CD4-positive, alpha-beta memory T cell (primary cell): ENCODE data around the gene HECA. TPM values are rescaled to one million over a fixed set of nuclear protein-coding genes. Genes with fewer than 3 reads are reported as not detected.
"Not testable (repeated sequence)": the region's sequence is repeated elsewhere in the genome, so short reads cannot be mapped to it uniquely, and the experiment has no call there.

Source experiments
- CTCF ChIA-PET: fragments of 350-600 bp; sonication (Branson Sonifier 250); formaldehyde crosslinking; loops from one replicate; lab custom pipeline; 2021; ENCODE audit warnings: inconsistent platforms; ENCODE audit not compliant: partially characterized antibody; lab: Charles Lee
- POLR2A ChIA-PET: fragments of 350-600 bp; sonication (Branson Sonifier 250); formaldehyde crosslinking; loops from one replicate; lab custom pipeline; 2021; ENCODE audit not compliant: partially characterized antibody; lab: Charles Lee
- DNase-seq, 5 donors: peaks; one replicate each; pipeline versions ENCODE4 v3.0.0 to v3.0.0-alpha.2; 2020 to 2022; ENCODE audit warnings: mixed read lengths in 1 of 5
- H3K27ac ChIP-seq: one replicate; pipeline ENCODE4 v1.7.0; 2013; ENCODE audit warnings: low read depth, low read length
- H3K27me3 ChIP-seq: 2 replicates; pipeline ENCODE4 v1.7.0; 2013; ENCODE audit warnings: mild to moderate bottlenecking, low read length, moderate library complexity; ENCODE audit not compliant: insufficient read depth
- H3K36me3 ChIP-seq: 2 replicates; pipeline ENCODE4 v1.7.0; 2013; ENCODE audit warnings: mild to moderate bottlenecking, low read length, moderate library complexity; ENCODE audit not compliant: insufficient read depth
- H3K4me1 ChIP-seq: 2 replicates; pipeline ENCODE4 v1.7.0; 2013; ENCODE audit warnings: mild to moderate bottlenecking, low read length, moderate library complexity; ENCODE audit not compliant: insufficient read depth
- H3K4me3 ChIP-seq, 2 donors: one replicate each; pipeline ENCODE4 v1.7.0; 2013; ENCODE audit warnings: low read length in 2 of 2, mild to moderate bottlenecking in 1 of 2
- H3K9me3 ChIP-seq, 2 donors: one replicate each; pipeline ENCODE4 v1.7.0; 2013; ENCODE audit warnings: low read length in 2 of 2, control low read depth in 1 of 2; ENCODE audit not compliant: control insufficient read depth in 1 of 2
- H3K27ac Mint-ChIP-seq, 7 donors: one replicate each; pipeline ENCODE4 v1.8.0; 2020 to 2021; ENCODE audit warnings: mixed read lengths in 7 of 7, mild to moderate bottlenecking in 6 of 7, inconsistent platforms in 3 of 7, moderate library complexity in 3 of 7
- H3K27me3 Mint-ChIP-seq, 2 donors: one replicate each; pipeline ENCODE4 v1.8.0; 2020 to 2021; ENCODE audit warnings: mixed read lengths in 2 of 2
- H3K36me3 Mint-ChIP-seq, 2 donors: one replicate each; pipeline ENCODE4 v1.8.0; 2020 to 2021; ENCODE audit warnings: mixed read lengths in 2 of 2, inconsistent platforms in 1 of 2, mild to moderate bottlenecking in 1 of 2
- H3K4me1 Mint-ChIP-seq, 4 donors: one replicate each; pipeline ENCODE4 v1.8.0; 2020 to 2021; ENCODE audit warnings: mixed read lengths in 4 of 4, mild to moderate bottlenecking in 1 of 4
- H3K4me3 Mint-ChIP-seq, 8 donors: one replicate each; pipeline ENCODE4 v1.8.0; 2020 to 2021; ENCODE audit warnings: mixed read lengths in 8 of 8, mild to moderate bottlenecking in 7 of 8, moderate library complexity in 6 of 8, inconsistent platforms in 3 of 8
- H3K9me3 Mint-ChIP-seq, 8 donors: one replicate each; pipeline ENCODE4 v1.8.0; 2020 to 2021; ENCODE audit warnings: mixed read lengths in 8 of 8, mild to moderate bottlenecking in 5 of 8, inconsistent platforms in 3 of 8, moderate library complexity in 1 of 8
- intact Hi-C: fragments of 100-400 bp; cut with micrococcal nuclease; formaldehyde crosslinking; loops from one replicate; pipeline ENCODE4 v1.15.1; 2023
- polyA plus RNA-seq, 2 donors: library from polyadenylated mRNA; unstranded; fragments of 300-500 nt; fragmentation: Illumina TruSeq; gene quantifications; one replicate each; pipeline ENCODE4 v1.2.3, GENCODE V29; 2021
- total RNA-seq, 2 experiments: library from RNA; stranded (reverse); gene quantifications; one replicate each; pipeline ENCODE4 v1.2.3, GENCODE V29; 2021

HECA gene
- total and polyA plus RNA-seq, 4 experiments from 2014 or later: 5.4 to 161 (median 83.2) TPM

- peaks cover 2 to 16% of the 10 kb centered on the region in 2 donors for H3K36me3 Mint-ChIP-seq
- ChIA-PET CTCF (interaction anchor here (1.3 to 1.6 kb wide), 2 partner anchors 10 to 20 kb away, joined by 3 to 5 read pairs; no protein-coding TSS in a partner anchor), POLR2A (interaction anchor here (0.8 kb wide), 1 partner anchor 85 kb away, joined by 3 read pairs; no protein-coding TSS in a partner anchor)
- Histone ChIP-seq H3K27me3 (no peaks in the 10 kb centered on the region), H3K4me3 (no peak overlapping the region), H3K36me3 (no peaks in the 10 kb centered on the region), H3K9me3 (no peaks in the 10 kb centered on the region), H3K4me1 (no peaks in the 10 kb centered on the region), H3K27ac (no peak overlapping the region)
- H3K27ac Mint-ChIP-seq: no peak overlapping the region
- intact Hi-C loops: no loop called here
- H3K27me3 Mint-ChIP-seq: peaks cover 0 to 2% of the 10 kb centered on the region in 2 donors
- peaks cover 0 to 4% (median under 1%) of the 10 kb centered on the region in 4 donors for H3K4me1 Mint-ChIP-seq
- DNase-seq: no peak
- no peak overlapping the region for H3K4me3 Mint-ChIP-seq
- H3K9me3 Mint-ChIP-seq: peaks cover 0 to 6% (median 3%) of the 10 kb centered on the region in 8 donors
Measured at GRCh38 chr6:139198529-139199288, 63.8 kb downstream of the HECA start.

- Histone ChIP-seq H3K9me3 (peaks cover 0 to 5% of the 10 kb centered on the region in 2 donors), H3K4me3 (no peak overlapping the region), H3K4me1 (no peaks in the 10 kb centered on the region), H3K36me3 (no peaks in the 10 kb centered on the region), H3K27me3 (no peaks in the 10 kb centered on the region), H3K27ac (no peak overlapping the region)
- Mint-ChIP-seq H3K4me3 (no peak overlapping the region), H3K36me3 (peaks cover 5 to 21% of the 10 kb centered on the region in 2 donors), H3K27ac (no peak overlapping the region), H3K9me3 (peaks cover 0 to 19% (median 17%) of the 10 kb centered on the region in 8 donors), H3K27me3 (peaks cover 0 to 2% of the 10 kb centered on the region in 2 donors), H3K4me1 (peaks cover 0 to 1% (median 0%) of the 10 kb centered on the region in 4 donors)
- intact Hi-C loops: no loop called here
- POLR2A ChIA-PET: interaction anchor here (0.9 kb wide), 1 partner anchor 26 kb away, joined by 3 read pairs; no protein-coding TSS in a partner anchor
- DNase-seq: no peak
- CTCF ChIA-PET: interaction anchor here (2.3 kb wide), 1 partner anchor 18 kb away, joined by 10 read pairs; no protein-coding TSS in a partner anchor
Measured at GRCh38 chr6:139201378-139201777, 66.5 kb downstream of the HECA start.

DNA sequence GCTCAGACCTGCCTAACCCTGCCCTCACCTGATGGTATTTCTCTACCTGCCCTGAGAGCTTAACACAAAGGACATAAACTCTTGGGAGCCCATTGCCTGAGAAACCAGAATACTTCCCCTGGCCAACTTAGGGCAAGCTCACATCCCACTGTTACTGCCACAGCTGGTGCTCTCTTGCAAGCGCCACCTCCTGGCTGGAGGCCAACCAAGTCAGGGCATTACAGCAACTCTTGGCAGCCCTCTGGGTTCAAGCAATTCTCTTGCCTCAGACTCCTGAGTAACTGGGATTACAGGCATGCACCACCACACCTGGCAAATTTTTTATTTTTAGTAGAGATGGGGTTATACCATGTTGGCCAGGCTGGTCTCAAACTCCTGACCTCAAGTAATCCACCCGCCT is 70.1 kb downstream of the HECA start:
- Mint-ChIP-seq H3K27me3 (peaks cover 0 to 2% of the 10 kb centered on the region in 2 donors), H3K4me1 (peaks cover 0 to 18% (median 9%) of the 10 kb centered on the region in 4 donors), H3K36me3 (peaks cover 33 to 34% of the 10 kb centered on the region in 2 donors), H3K4me3 (no peak overlapping the region), H3K9me3 (peaks cover 4 to 51% (median 47%) of the 10 kb centered on the region in 8 donors), H3K27ac (no peak overlapping the region)
- intact Hi-C loops: no loop called here
- Histone ChIP-seq H3K9me3 (peaks cover 0 to 5% of the 10 kb centered on the region in 2 donors), H3K4me1 (peaks cover 2% of the 10 kb centered on the region), H3K27me3 (no peaks in the 10 kb centered on the region), H3K36me3 (no peaks in the 10 kb centered on the region), H3K4me3 (no peak overlapping the region), H3K27ac (no peak overlapping the region)
- ChIA-PET CTCF (interaction anchor here (0.9 to 3.3 kb wide), 5 partner anchors 14 to 170 kb away, joined by 3 to 19 read pairs (median 4); partner anchors contain the start of gene CITED2), POLR2A (interaction anchor here (0.8 to 1.0 kb wide), 2 partner anchors 92 to 169 kb away, joined by 3 read pairs; no protein-coding TSS in a partner anchor)
- DNase-seq: no peak

- DNase-seq: no peak
- no peaks in the 10 kb centered on the region for H3K36me3 ChIP-seq
- no peaks in the 10 kb centered on the region for H3K27me3 ChIP-seq
- peaks cover 0 to 5% of the 10 kb centered on the region in 2 donors for H3K9me3 ChIP-seq
- peaks cover 0 to 2% of the 10 kb centered on the region in 2 donors for H3K27me3 Mint-ChIP-seq
- intact Hi-C loops: no loop called here
- POLR2A ChIA-PET: interaction anchor here (1.0 kb wide), 1 partner anchor 168 kb away, joined by 3 read pairs; no protein-coding TSS in a partner anchor
- H3K9me3 Mint-ChIP-seq: peaks cover 4 to 60% (median 56%) of the 10 kb centered on the region in 8 donors
- CTCF ChIA-PET: interaction anchor here (1.6 to 3.3 kb wide), 2 partner anchors 13 to 28 kb away, joined by 5 to 19 read pairs; no protein-coding TSS in a partner anchor
- peaks cover 7 to 26% (median 15%) of the 10 kb centered on the region in 4 donors for H3K4me1 Mint-ChIP-seq
- no peak overlapping the region for H3K4me3 Mint-ChIP-seq
- H3K4me1 ChIP-seq: peaks cover 9% of the 10 kb centered on the region
- peaks cover 33 to 35% of the 10 kb centered on the region in 2 donors for H3K36me3 Mint-ChIP-seq
- no peak overlapping the region for H3K4me3 ChIP-seq
- no peak overlapping the region for H3K27ac ChIP-seq
- no peak overlapping the region for H3K27ac Mint-ChIP-seq
Measured at GRCh38 chr6:139205843-139206242, 71.0 kb downstream of the HECA start.

GRCh38 chr6:139210766-139211165 is 75.9 kb downstream of the HECA start:
- H3K4me1 ChIP-seq: peaks cover 12% of the 10 kb centered on the region
- Mint-ChIP-seq H3K27ac (peak overlapping the region in 1 of 7 donors; percentile 29), H3K9me3 (peaks cover 4 to 64% (median 54%) of the 10 kb centered on the region in 8 donors), H3K4me1 (peaks cover 7 to 27% (median 19%) of the 10 kb centered on the region in 4 donors), H3K36me3 (peaks cover 26 to 33% of the 10 kb centered on the region in 2 donors), H3K4me3 (peak overlapping the region in 3 of 8 donors; percentile 29 to 39 (median 36))
- intact Hi-C loops, H3K9me3 ChIP-seq, H3K36me3 ChIP-seq, H3K27me3 Mint-ChIP-seq, H3K4me3 ChIP-seq, H3K27ac ChIP-seq, H3K27me3 ChIP-seq: not testable (repeated sequence)
- ChIA-PET CTCF (interaction anchor here (1.0 to 1.6 kb wide), 4 partner anchors 8 to 162 kb away, joined by 3 to 6 read pairs (median 4); no protein-coding TSS in a partner anchor), POLR2A (interaction anchor here (0.8 to 1.6 kb wide), 3 partner anchors 76 to 154 kb away, joined by 3 to 6 read pairs (median 5); no protein-coding TSS in a partner anchor)
- DNase-seq: peak in 4 of 5 donors; percentile 15 to 44 (median 31)

GRCh38 chr6:139212460-139212859 is 77.6 kb downstream of the HECA start:
- POLR2A ChIA-PET, H3K9me3 ChIP-seq, H3K27ac ChIP-seq, H3K36me3 ChIP-seq, H3K4me3 ChIP-seq, H3K27me3 Mint-ChIP-seq, intact Hi-C loops, H3K4me3 Mint-ChIP-seq, H3K27ac Mint-ChIP-seq, DNase-seq, H3K27me3 ChIP-seq, CTCF ChIA-PET: not testable (repeated sequence)
- peaks cover 4 to 47% (median 39%) of the 10 kb centered on the region in 8 donors for H3K9me3 Mint-ChIP-seq
- peaks cover 12% of the 10 kb centered on the region for H3K4me1 ChIP-seq
- peaks cover 7 to 27% (median 19%) of the 10 kb centered on the region in 4 donors for H3K4me1 Mint-ChIP-seq
- peaks cover 21 to 26% of the 10 kb centered on the region in 2 donors for H3K36me3 Mint-ChIP-seq
